ENCODE results near the gene TTLL6.
A peak's percentile ranks its signal among the peaks of the same experiment; 100 is the strongest.

TTLL6 gene

GRCh38 chr17:48735062-48735351 is 82.0 kb downstream of the TTLL6 start:
- no peak for DNase-seq

- no peak for DNase-seq
Observed at GRCh38 chr17:48734333-48735061, 82.5 kb downstream of the TTLL6 start.

GRCh38 chr17:48733632-48734328 is 83.2 kb downstream of the TTLL6 start:
- no peak for DNase-seq

GRCh38 chr17:48732688-48733629 is 84.1 kb downstream of the TTLL6 start:
- DNase-seq = no peak

- DNase-seq = no peak
Observed at GRCh38 chr17:48731355-48731754, 85.7 kb downstream of the TTLL6 start.

GRCh38 chr17:48730240-48730550 is 86.8 kb downstream of the TTLL6 start:
- no peak for DNase-seq

- DNase-seq = no peak
Observed at GRCh38 chr17:48729335-48730239, 87.4 kb downstream of the TTLL6 start.

- peak; percentile 36 to 45 for DNase-seq
Observed at GRCh38 chr17:48728232-48729231, 88.5 kb downstream of the TTLL6 start, which contains the start of gene HOXB13. Gene HOXB13, minus strand, starts transcription at chr17:48728750. Its CDS starts 157 bp downstream, at chr17:48728593.

GRCh38 chr17:48727415-48728175 is 89.4 kb downstream of the TTLL6 start:
- DNase-seq = no peak

- DNase-seq = no peak
Observed at GRCh38 chr17:48726916-48727286, 90.1 kb downstream of the TTLL6 start.

GRCh38 chr17:48726114-48726915 is 90.7 kb downstream of the TTLL6 start:
- DNase-seq = no peak

- no peak for DNase-seq
Observed at GRCh38 chr17:48725288-48726064, 91.6 kb downstream of the TTLL6 start.

GRCh38 chr17:48725004-48725287 is 92.1 kb downstream of the TTLL6 start:
- DNase-seq = no peak

GRCh38 chr17:48724251-48725003 is 92.6 kb downstream of the TTLL6 start:
- peak; percentile 72 to 75 for DNase-seq

- peak in 1 of 2 donors; percentile 27 for DNase-seq
Observed at GRCh38 chr17:48723423-48724250, 93.4 kb downstream of the TTLL6 start.

- DNase-seq = no peak
Observed at GRCh38 chr17:48722915-48723422, 94.1 kb downstream of the TTLL6 start, which contains the start of gene PRAC2. Gene PRAC2, plus strand, starts transcription at chr17:48723185. Its CDS starts 1,226 bp downstream, at chr17:48724411.

Data from CD4-positive, alpha-beta T cell treated with Interleukin-4 for 1 hour (primary cell).